ENCODE measurements around the gene IFNAR2.
"Not testable (repeated sequence)": the region's sequence is repeated elsewhere in the genome, so short reads cannot be mapped to it uniquely, and the experiment has no call there.

IFNAR2 gene

GRCh38 chr21:33245289-33245918, 15.7 kb downstream of the IFNAR2 start:
- DNase-seq: no peak

GRCh38 chr21:33246506-33246905, 16.8 kb downstream of the IFNAR2 start:
- DNase-seq: no peak

- DNase-seq: no peak
Measured at GRCh38 chr21:33246963-33247362, 17.2 kb downstream of the IFNAR2 start.

- DNase-seq: no peak
Measured at GRCh38 chr21:33247599-33247998, 17.9 kb downstream of the IFNAR2 start.

- DNase-seq: no peak
Measured at GRCh38 chr21:33249331-33250002, 19.7 kb downstream of the IFNAR2 start.

- DNase-seq: no peak
Measured at GRCh38 chr21:33251119-33251518, 21.4 kb downstream of the IFNAR2 start.

- not testable (repeated sequence) for DNase-seq
Measured at GRCh38 chr21:33253382-33253781, 23.6 kb downstream of the IFNAR2 start.

- DNase-seq: no peak
Measured at GRCh38 chr21:33254766-33255165, 25.0 kb downstream of the IFNAR2 start.

- no peak for DNase-seq
Measured at GRCh38 chr21:33255404-33255803, 25.7 kb downstream of the IFNAR2 start.

GRCh38 chr21:33256019-33256418, 26.3 kb downstream of the IFNAR2 start:
- DNase-seq: no peak

GRCh38 chr21:33257094-33257803, 27.5 kb downstream of the IFNAR2 start:
- DNase-seq: no peak

GRCh38 chr21:33258475-33258874, 28.7 kb downstream of the IFNAR2 start:
- no peak for DNase-seq

GRCh38 chr21:33259428-33259827, 29.7 kb downstream of the IFNAR2 start:
- DNase-seq: no peak

GRCh38 chr21:33259995-33260394, 30.3 kb downstream of the IFNAR2 start:
- no peak for DNase-seq

GRCh38 chr21:33261635-33262034, 31.9 kb downstream of the IFNAR2 start:
- no peak for DNase-seq

- DNase-seq: no peak
Measured at GRCh38 chr21:33262921-33263320, 33.2 kb downstream of the IFNAR2 start.

- DNase-seq: no peak
Measured at GRCh38 chr21:33264561-33264960, 34.8 kb downstream of the IFNAR2 start.

GRCh38 chr21:33265664-33266049, 35.9 kb downstream of the IFNAR2 start:
- DNase-seq: no peak

GRCh38 chr21:33266050-33266788, 36.5 kb downstream of the IFNAR2 start, which contains the start of gene IL10RB:
Gene IL10RB, plus strand, starts transcription at chr21:33266367. Its CDS starts 99 bp downstream, at chr21:33266466.
- peak; percentile 89 for DNase-seq

- no peak for DNase-seq
Measured at GRCh38 chr21:33266789-33267135, 37.0 kb downstream of the IFNAR2 start.

GRCh38 chr21:33267250-33267649, 37.5 kb downstream of the IFNAR2 start:
- DNase-seq: peak; percentile 3

GRCh38 chr21:33268393-33268736, 38.6 kb downstream of the IFNAR2 start:
- DNase-seq: no peak

GRCh38 chr21:33268737-33269441, 39.2 kb downstream of the IFNAR2 start:
- DNase-seq: no peak
